Measurements from ENCODE around the gene GAS7. TPM values are rescaled to one million over a fixed set of nuclear protein-coding genes. Genes with fewer than 3 reads are reported as not detected.

The GAS7 gene
- total RNA-seq, 1 experiment from 2014 or later: 4.1 TPM

DNA sequence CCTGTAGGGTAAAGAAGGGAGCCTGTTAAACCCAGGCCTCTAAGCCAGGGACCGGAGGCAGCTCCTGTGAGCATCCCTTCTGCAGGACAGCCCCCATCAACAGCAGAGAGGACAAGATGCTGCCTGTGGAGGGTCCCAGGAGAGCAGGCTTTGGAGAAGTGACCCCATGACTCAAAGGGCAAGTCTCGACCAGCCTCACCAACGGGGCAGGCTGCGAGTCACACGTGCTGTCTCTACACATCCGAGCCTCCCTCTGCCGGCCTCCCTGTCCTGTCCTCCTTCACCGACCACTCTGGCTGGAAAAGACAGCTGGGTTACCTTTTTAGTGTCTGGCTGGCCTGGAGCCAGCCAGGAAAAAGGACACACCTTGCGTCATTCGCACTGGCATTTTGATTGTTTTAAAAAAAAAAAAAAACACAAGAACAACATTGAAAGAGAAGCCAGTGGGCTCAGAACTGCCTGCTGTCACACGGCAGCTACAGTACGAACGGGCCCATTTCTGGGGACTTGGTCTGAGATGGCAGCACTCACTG, 218.9 kb downstream of the GAS7 start:
- no peaks in the 10 kb centered on the region for H3K36me3 ChIP-seq (ENCODE audit: control insufficient read depth in 1 of 2, insufficient read depth in 2 of 2, low read length in 2 of 2)
- no peak overlapping the region for H3K4me3 ChIP-seq (replicated peaks in 1 of 2; ENCODE audit: low read depth in 1 of 2, low read length in 2 of 2)
- no peaks in the 10 kb centered on the region for H3K9me2 ChIP-seq (ENCODE audit: insufficient read depth)
- H3K9me3 ChIP-seq (ENCODE audit: control insufficient read depth in 1 of 2, insufficient read depth in 1 of 2, low read depth in 1 of 2, low read length in 2 of 2): no peaks in the 10 kb centered on the region
- ChIA-PET POLR2A (no interaction called here), RAD21 (ENCODE audit: low non-redundant PET in 1 of 2, low total read pairs in 2 of 2, uncharacterized antibody in 2 of 2, unreplicated experiment in 2 of 2) (no interaction called here), CTCF (no interaction called here)
- no peaks in the 10 kb centered on the region for H3K79me2 ChIP-seq (ENCODE audit: insufficient read depth, low read length)
- intact Hi-C loops (cut with micrococcal nuclease): no loop called here
- no peak overlapping the region for H3K4me2 ChIP-seq (ENCODE audit: low read length)
- ATAC-seq (no peak), DNase-seq (ENCODE audit: low read depth, low spot score) (no peak)
- TF ChIP-seq SRF (IDR thresholded peaks at IDR 0.05; ENCODE audit: low read depth): no peak
- TF ChIP-seq SIN3A (IDR thresholded peaks at IDR 0.05; ENCODE audit: low read depth): no peak
- TF ChIP-seq EZH2phosphoT487 (IDR thresholded peaks at IDR 0.05; ENCODE audit: borderline replicate concordance): no peak
- no peak overlapping the region for H3K27ac ChIP-seq (ENCODE audit: low read depth, low read length)
- H3K4me1 ChIP-seq (ENCODE audit: control insufficient read depth in 1 of 2, insufficient read depth in 2 of 2, low read length in 2 of 2): no peaks in the 10 kb centered on the region
- no peaks in the 10 kb centered on the region for H3K27me3 ChIP-seq (ENCODE audit: insufficient read depth, low read length)
- H3K9ac ChIP-seq (ENCODE audit: low read length): no peak overlapping the region
- no peaks in the 10 kb centered on the region for H4K20me1 ChIP-seq (ENCODE audit: insufficient read depth)
- no peak overlapping the region for H2AFZ ChIP-seq (ENCODE audit: low read depth, low read length, poor library complexity, severe bottlenecking)
- BruUV-seq (replicated peaks): no TSS peak

DNA sequence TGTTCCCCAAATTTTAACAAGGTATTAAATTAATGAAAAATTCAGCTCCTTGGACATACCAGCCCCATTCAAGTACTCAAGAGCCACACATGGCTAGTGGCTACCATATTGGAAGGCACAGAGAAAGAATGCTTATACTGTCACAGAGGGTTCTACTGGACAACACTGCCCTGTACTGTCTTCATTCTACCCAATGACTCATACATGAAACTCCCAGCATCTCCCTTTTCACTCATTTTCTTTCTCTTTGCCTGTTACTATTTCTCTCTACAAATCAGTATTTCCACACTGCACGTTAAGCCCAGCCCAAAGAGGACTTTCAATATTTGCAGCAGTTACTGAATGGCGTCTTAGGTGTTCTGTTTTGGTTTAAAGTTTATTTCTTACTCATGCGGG, 221.2 kb downstream of the GAS7 start:
- RAD21 ChIA-PET (ENCODE audit: low non-redundant PET in 1 of 2, low total read pairs in 2 of 2, uncharacterized antibody in 2 of 2, unreplicated experiment in 2 of 2): no interaction called here
- intact Hi-C loops (cut with micrococcal nuclease): no loop called here
- H3K9me2 ChIP-seq (ENCODE audit: insufficient read depth): no peaks in the 10 kb centered on the region
- no peaks in the 10 kb centered on the region for H3K79me2 ChIP-seq (ENCODE audit: insufficient read depth, low read length)
- DNase-seq (ENCODE audit: low read depth, low spot score) (no peak), ATAC-seq (no peak)
- no peaks in the 10 kb centered on the region for H3K27me3 ChIP-seq (ENCODE audit: insufficient read depth, low read length)
- H3K9ac ChIP-seq (ENCODE audit: low read length): no peak overlapping the region
- no peaks in the 10 kb centered on the region for H3K36me3 ChIP-seq (ENCODE audit: control insufficient read depth in 1 of 2, insufficient read depth in 2 of 2, low read length in 2 of 2)
- H3K4me3 ChIP-seq (replicated peaks in 1 of 2; ENCODE audit: low read depth in 1 of 2, low read length in 2 of 2): no peak overlapping the region
- peaks cover 2% of the 10 kb centered on the region in 2 experiments for H3K4me1 ChIP-seq (ENCODE audit: control insufficient read depth in 1 of 2, insufficient read depth in 2 of 2, low read length in 2 of 2)
- no peak overlapping the region for H3K4me2 ChIP-seq (ENCODE audit: low read length)
- CTCF ChIA-PET: no interaction called here
- H3K9me3 ChIP-seq (ENCODE audit: control insufficient read depth in 1 of 2, insufficient read depth in 1 of 2, low read depth in 1 of 2, low read length in 2 of 2): no peaks in the 10 kb centered on the region
- H4K20me1 ChIP-seq (ENCODE audit: insufficient read depth): no peaks in the 10 kb centered on the region
- POLR2A ChIA-PET: no interaction called here
- H3K27ac ChIP-seq (ENCODE audit: low read depth, low read length): no peak overlapping the region
- no peak overlapping the region for H2AFZ ChIP-seq (ENCODE audit: low read depth, low read length, poor library complexity, severe bottlenecking)
- no TSS peak for BruUV-seq (replicated peaks)
- TF ChIP-seq JUND (IDR thresholded peaks at IDR 0.05): no peak
- no peak for TF ChIP-seq ZFX (IDR thresholded peaks at IDR 0.05)
- TF ChIP-seq CBX3 (IDR thresholded peaks at IDR 0.05; ENCODE audit: low read depth): no peak
- no peak for TF ChIP-seq YY1 (IDR thresholded peaks at IDR 0.05; ENCODE audit: extremely low read depth, insufficient replicate concordance, low read depth, low read length)
- TF ChIP-seq, protein P1, sequence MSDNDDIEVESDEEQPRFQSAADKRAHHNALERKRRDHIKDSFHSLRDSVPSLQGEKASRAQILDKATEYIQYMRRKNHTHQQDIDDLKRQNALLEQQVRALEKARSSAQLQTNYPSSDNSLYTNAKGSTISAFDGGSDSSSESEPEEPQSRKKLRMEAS (IDR thresholded peaks at IDR 0.05): no peak
- no peak for TF ChIP-seq POLR2AphosphoS5 (IDR thresholded peaks at IDR 0.05; ENCODE audit: low read depth, low read length)
- TF ChIP-seq, protein P2, sequence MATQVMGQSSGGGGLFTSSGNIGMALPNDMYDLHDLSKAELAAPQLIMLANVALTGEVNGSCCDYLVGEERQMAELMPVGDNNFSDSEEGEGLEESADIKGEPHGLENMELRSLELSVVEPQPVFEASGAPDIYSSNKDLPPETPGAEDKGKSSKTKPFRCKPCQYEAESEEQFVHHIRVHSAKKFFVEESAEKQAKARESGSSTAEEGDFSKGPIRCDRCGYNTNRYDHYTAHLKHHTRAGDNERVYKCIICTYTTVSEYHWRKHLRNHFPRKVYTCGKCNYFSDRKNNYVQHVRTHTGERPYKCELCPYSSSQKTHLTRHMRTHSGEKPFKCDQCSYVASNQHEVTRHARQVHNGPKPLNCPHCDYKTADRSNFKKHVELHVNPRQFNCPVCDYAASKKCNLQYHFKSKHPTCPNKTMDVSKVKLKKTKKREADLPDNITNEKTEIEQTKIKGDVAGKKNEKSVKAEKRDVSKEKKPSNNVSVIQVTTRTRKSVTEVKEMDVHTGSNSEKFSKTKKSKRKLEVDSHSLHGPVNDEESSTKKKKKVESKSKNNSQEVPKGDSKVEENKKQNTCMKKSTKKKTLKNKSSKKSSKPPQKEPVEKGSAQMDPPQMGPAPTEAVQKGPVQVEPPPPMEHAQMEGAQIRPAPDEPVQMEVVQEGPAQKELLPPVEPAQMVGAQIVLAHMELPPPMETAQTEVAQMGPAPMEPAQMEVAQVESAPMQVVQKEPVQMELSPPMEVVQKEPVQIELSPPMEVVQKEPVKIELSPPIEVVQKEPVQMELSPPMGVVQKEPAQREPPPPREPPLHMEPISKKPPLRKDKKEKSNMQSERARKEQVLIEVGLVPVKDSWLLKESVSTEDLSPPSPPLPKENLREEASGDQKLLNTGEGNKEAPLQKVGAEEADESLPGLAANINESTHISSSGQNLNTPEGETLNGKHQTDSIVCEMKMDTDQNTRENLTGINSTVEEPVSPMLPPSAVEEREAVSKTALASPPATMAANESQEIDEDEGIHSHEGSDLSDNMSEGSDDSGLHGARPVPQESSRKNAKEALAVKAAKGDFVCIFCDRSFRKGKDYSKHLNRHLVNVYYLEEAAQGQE (IDR thresholded peaks at IDR 0.05; ENCODE audit: low read depth): no peak
- TF ChIP-seq CEBPB (IDR thresholded peaks at IDR 0.05; ENCODE audit: low read depth): no peak
- no peak for TF ChIP-seq EZH2 (IDR thresholded peaks at IDR 0.05)
- TF ChIP-seq SP1 (IDR thresholded peaks at IDR 0.05; ENCODE audit: low read depth): no peak
- TF ChIP-seq, protein P3, sequence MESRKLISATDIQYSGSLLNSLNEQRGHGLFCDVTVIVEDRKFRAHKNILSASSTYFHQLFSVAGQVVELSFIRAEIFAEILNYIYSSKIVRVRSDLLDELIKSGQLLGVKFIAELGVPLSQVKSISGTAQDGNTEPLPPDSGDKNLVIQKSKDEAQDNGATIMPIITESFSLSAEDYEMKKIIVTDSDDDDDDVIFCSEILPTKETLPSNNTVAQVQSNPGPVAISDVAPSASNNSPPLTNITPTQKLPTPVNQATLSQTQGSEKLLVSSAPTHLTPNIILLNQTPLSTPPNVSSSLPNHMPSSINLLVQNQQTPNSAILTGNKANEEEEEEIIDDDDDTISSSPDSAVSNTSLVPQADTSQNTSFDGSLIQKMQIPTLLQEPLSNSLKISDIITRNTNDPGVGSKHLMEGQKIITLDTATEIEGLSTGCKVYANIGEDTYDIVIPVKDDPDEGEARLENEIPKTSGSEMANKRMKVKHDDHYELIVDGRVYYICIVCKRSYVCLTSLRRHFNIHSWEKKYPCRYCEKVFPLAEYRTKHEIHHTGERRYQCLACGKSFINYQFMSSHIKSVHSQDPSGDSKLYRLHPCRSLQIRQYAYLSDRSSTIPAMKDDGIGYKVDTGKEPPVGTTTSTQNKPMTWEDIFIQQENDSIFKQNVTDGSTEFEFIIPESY (IDR thresholded peaks at IDR 0.05; ENCODE audit: extremely low read depth, insufficient replicate concordance, low read length): no peak
- no peak for TF ChIP-seq EGR1 (IDR thresholded peaks at IDR 0.05; ENCODE audit: low read depth)

Data from HCT116 (cell line).